NCI-H524 treated with DMSO at 0.1 percent for 48 hours (cell line): Measurements from ENCODE around the gene OLFM2.
"Not testable (repeated sequence)": the region's sequence is repeated elsewhere in the genome, so short reads cannot be mapped to it uniquely, and the experiment has no call there.

Experiments
- DNase-seq: peaks from one replicate; lab custom pipeline; 2025; lab: John Stamatoyannopoulos, UW

The OLFM2 gene

DNA sequence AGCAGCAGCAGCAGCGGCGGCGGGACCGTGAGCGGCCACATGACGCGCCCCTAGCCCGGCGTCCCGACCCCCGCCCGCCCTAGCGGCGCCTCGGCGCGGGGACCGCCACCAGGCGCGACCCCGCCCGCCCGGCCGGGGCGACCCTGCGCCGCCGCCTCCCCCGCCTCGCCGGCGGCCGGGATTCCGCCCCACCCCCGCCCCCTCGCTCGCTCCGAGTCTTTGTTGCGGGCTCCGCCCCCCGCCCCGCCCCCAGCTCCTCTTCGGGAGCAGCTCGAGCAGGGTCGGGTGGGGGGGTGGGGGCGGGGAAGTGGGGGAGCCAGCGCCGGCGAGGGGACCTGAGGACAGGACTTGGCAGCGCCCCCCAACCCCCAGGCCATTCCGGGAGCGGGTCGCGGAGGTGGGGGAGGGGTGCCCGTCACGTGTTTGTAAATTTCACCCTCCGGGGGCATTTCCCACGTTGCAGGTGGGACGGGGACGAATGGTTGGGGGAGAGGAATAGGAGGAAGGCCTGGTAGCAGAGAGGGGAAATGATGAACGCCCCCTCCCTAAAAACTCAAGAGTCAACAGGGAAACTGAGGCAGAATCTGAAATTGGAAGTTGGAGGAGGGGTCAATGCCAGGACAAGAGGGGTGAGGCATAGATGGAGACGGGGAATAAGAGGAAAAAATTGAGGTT lies at the start of gene OLFM2:
Gene OLFM2 (minus strand): TSS at position 190 of the 675 bp plus-strand sequence. CDS start 149 bp downstream, at position 41.
- no peak for DNase-seq

DNA sequence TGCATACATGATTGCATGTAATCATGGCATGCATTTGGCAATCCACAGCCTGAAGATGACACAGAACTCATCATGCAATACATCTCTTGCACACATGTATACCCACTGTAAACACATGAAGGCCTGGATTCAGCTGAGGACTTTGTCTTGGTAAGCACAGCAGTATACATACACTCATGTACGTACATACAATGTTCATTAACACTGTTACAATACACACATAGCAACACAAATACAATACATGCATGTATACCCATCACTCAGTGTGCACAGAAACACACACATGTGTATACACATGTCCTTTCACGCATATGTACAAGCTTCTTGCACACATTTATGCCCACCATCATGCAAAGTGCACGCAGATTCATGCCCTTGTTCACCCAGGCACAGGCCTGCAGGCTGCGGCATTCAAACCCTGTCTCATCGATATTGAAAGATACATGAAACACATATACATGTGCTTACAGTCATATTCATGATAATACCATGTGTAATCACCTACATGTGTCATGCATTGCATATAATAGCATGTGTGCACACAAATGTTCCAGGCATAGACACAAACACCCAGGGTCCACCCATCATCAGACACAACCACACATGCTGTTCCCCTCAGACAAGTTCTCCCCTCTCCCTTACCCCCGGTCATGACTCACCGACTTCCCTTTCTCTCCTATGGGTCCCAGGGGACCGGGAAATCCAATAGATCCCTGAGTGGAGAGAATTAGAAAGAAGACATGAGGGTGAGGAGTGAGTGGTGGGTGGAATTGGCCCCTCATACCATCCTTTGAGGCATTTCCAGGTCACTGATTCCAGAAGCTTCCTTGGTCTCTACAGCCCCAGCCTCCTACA lies 45.3 kb upstream of the OLFM2 start:
- no peak for DNase-seq

- DNase-seq, result no peak
Observed at GRCh38 chr19:9972103-9972502, 35.8 kb upstream of the OLFM2 start.

- no peak for DNase-seq
Observed at GRCh38 chr19:9971166-9971897, 35.0 kb upstream of the OLFM2 start.

DNA sequence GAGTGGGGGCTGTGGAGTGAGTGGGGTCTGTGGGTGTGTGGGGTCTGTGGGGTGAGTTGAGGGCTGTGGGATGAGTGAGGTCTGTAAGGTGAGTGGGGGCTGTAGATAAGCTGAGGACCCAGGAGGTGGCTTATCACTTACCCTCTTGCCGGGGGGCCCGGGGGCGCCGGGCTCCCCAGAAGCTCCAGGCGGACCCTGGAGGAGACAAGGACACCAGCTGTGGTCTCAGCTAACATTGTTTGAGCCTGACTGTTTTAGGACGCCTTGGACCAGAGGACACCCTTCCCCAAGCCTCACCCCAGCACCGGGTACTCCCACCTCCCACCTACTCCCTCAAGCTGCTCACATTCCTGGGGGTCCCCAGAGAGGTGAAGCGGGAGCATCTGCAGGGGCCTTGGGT lies 34.2 kb upstream of the OLFM2 start:
- DNase-seq, result no peak

GRCh38 chr19:9969688-9969975 lies 33.3 kb upstream of the OLFM2 start:
- no peak for DNase-seq

GRCh38 chr19:9968820-9969687 lies 32.7 kb upstream of the OLFM2 start:
- no peak for DNase-seq

- DNase-seq, result no peak
Observed at GRCh38 chr19:9967326-9967725, 31.0 kb upstream of the OLFM2 start.

DNA sequence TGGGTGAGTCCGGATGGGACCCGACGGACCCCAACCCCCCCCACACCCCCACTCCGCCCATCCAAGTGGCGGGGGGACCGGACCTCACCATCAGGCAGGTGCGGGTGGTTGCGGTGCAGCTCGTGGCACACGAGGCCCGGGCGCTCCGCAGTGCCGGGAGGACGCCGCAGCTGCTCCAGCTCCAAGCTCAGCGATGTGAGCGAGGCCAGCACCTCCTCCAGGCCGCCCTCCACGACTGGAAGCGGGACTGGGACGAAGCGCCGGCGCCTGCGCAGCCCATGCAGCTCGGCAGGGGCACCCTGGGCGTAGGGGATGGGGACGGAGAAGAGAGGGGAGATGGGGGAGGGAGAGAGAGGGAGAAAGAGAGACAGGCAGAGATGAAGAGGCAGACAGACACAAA lies 30.1 kb upstream of the OLFM2 start:
- no peak for DNase-seq

DNA sequence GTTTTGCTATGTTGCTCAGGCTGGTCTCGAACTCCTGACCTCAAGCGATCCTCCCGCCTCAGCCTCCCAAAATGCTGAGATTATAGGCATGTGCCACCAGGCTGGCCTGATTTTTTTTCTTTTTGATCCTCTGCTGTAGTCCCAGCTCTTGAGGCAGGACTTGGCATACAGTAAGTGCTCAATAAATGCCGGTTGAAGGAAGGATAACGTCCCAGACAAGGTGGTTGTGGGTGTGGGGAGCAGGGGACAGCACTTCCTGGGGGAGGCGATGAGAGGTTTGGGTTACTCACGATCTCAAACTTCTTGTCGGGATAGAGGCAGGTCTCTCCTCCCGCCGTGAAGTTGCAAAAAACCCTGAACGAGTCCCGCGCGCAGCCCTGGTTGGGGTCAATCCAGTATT lies 29.7 kb upstream of the OLFM2 start:
- no peak for DNase-seq

GRCh38 chr19:9962623-9963290 lies 26.4 kb upstream of the OLFM2 start:
- DNase-seq, result no peak

DNA sequence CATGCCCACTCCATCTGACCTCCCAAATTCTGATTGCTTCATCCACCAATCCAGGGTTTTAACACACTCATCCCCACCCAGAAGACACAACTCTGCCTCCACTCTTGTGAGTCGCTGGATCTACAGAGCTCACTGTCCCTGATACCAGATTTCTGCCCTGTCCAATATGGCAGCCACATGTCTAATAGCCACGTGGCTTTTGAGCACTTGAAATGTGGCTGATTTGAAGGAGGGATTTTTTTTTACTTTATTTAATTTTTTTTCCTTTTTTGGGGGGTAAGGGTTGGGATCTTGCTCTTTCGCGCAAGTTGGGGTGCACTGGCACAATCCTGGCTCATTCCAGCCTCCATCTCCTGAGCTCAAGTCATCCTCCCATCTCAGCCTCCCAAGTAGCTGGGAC lies 24.8 kb upstream of the OLFM2 start:
- DNase-seq, result no peak

- DNase-seq, result no peak
Observed at GRCh38 chr19:9958379-9958821, 22.1 kb upstream of the OLFM2 start.

DNA sequence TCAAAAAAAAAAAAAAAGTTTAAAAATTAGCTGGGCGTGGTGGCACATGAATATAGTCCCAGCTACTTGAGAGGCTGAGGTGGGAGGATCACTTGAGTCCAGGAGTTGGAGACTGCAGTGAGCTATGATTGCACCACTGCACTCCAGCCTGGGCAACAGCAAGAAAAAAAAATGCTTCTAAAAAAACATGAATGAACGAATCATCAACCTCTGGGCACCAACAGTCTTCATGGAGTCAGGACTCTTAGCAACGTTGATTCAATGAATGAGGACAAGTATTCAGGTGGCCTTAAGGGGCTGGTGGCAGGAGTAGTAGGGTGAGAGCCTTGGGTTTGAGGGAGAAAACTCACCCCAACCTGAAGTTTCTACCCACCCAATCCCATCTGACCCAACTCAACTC lies 20.6 kb upstream of the OLFM2 start:
- DNase-seq, result no peak

DNA sequence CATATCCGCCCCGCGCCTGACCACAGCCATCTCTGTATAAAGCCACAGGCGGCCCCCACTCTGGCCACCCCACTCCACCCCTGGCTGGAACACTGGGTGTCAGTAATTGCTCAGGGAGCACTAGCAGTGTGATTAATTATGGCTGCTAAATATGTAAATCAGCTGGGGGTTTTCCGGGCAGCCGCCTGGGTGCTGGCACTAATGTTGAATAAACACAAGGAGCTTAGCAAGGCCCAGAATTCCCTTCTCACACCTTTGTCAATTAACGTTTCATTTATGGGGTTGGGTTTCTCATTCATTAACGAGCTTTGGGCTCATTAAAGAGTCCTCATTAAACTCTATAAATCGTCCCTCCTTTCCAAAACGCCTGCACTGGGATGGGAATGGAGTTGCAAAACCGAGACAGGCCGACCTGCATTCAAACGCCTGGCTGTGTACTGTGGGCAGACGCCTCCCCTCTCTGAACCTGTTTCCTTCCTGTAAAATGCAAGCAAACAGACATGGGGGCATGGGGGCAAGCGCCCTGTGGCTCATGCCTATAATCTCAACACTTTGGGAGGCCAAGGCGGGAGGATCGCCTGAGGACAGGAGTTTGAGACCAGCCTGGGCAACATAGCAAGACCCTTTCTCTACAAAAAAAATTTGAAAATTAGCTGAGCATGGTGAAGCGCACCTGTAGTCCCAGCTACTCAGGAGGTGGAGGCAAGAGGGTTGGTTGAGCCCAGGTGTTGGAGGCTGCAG lies 17.7 kb upstream of the OLFM2 start:
- DNase-seq, result no peak

- DNase-seq, result no peak
Observed at GRCh38 chr19:9952276-9952675, 16.0 kb upstream of the OLFM2 start.

GRCh38 chr19:9947441-9947840 lies 11.1 kb upstream of the OLFM2 start:
- DNase-seq, result no peak

DNA sequence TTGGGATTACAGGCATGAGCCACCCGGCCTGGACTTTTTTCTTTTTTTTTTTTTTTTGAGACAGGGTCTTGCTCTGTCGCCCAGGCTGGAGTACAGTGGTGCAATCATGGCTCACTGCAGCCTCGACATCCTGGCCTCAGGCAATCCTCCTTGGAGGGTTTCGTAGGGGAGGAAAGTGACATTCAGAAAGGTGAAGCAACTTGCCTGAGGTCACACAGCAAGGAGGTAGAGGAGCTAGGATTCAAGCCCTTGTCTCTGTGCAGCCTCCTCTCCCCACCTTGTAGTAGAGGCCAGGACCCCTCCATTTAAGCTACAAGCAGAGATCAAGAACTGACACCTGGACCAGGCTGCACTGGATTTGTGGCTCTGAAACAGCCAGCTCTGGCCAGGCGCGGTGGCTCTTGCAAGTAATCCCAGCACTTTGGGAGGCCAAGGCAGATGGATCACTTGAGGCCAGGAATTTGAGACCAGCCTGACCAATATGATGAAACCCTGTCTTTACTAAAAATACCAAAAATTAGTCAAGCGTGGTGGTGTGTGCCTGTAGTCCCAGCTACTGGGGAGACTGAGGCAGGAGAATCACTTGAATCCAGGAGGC lies 10.3 kb upstream of the OLFM2 start:
- DNase-seq, result not testable (repeated sequence)

- no peak for DNase-seq
Observed at GRCh38 chr19:9945319-9945966, 9.1 kb upstream of the OLFM2 start.

GRCh38 chr19:9943744-9944143 lies 7.4 kb upstream of the OLFM2 start:
- no peak for DNase-seq
